ENCODE data around the gene PKDCC. TPM values are rescaled to one million over a fixed set of nuclear protein-coding genes. Genes with fewer than 3 reads are reported as not detected.

PKDCC gene
- total RNA-seq, 4 donors from 2014 or later: 152 to 246 (median 186) TPM

- H3K27me3 ChIP-seq: no peaks in the 10 kb centered on the region
- no peaks in the 10 kb centered on the region for H3K36me3 ChIP-seq
- in situ Hi-C loops (cut with MboI; ENCODE audit: low sequenced_read_pairs in 4 of 4) (loop anchor here (5.0 to 10.0 kb wide), 7 partner anchors 85 to 265 kb away; partner anchors contain the start of gene COX7A2L (in 3 of the 4)), intact Hi-C loops (cut with DNase I; ENCODE audit: low total_unique reads) (loop anchor here (5.0 kb wide), 2 partner anchors 43 to 228 kb away; no protein-coding TSS in a partner anchor)
- H3K9me3 ChIP-seq: no peaks in the 10 kb centered on the region
- TF ChIP-seq CTCF (IDR thresholded peaks at IDR 0.05 in 4 of 5, conservative IDR thresholded peaks at IDR 0.05 in 1 of 5): no peak
- no peak for TF ChIP-seq POLR2A (IDR thresholded peaks at IDR 0.05)
- H3K4me1 ChIP-seq: peaks cover 2 to 3% of the 10 kb centered on the region in 2 donors
- H3K27ac ChIP-seq: peak overlapping the region in 3 of 4 donors; percentile 16 to 46 (median 42)
- no peak for DNase-seq
- ATAC-seq: no peak
- H3K4me3 ChIP-seq: no peak overlapping the region
Observed at GRCh38 chr2:42099438-42100173, 51.8 kb downstream of the PKDCC start.

- H3K9me3 ChIP-seq: no peaks in the 10 kb centered on the region
- peak overlapping the region; percentile 55 to 80 (median 72) for H3K27ac ChIP-seq
- TF ChIP-seq CTCF (IDR thresholded peaks at IDR 0.05 in 4 of 5, conservative IDR thresholded peaks at IDR 0.05 in 1 of 5) (no peak), POLR2A (IDR thresholded peaks at IDR 0.05) (no peak)
- ATAC-seq (no peak), DNase-seq (no peak)
- peaks cover 2 to 3% of the 10 kb centered on the region in 2 donors for H3K4me1 ChIP-seq
- in situ Hi-C loops (cut with MboI; ENCODE audit: low sequenced_read_pairs in 4 of 4): loop anchor here in 1 of 4 donors (10.0 kb wide), 1 partner anchor 264 kb away; the partner anchor contains the start of gene COX7A2L
- no peaks in the 10 kb centered on the region for H3K36me3 ChIP-seq
- intact Hi-C loops (cut with DNase I; ENCODE audit: low total_unique reads): loop anchor here (5.0 kb wide), 1 partner anchor 42 kb away; no protein-coding TSS in a partner anchor
- no peaks in the 10 kb centered on the region for H3K27me3 ChIP-seq
- H3K4me3 ChIP-seq: peak overlapping the region; percentile 51 to 65 (median 56)
Observed at GRCh38 chr2:42100683-42101205, 52.9 kb downstream of the PKDCC start.

GRCh38 chr2:42101206-42102023 lies 53.6 kb downstream of the PKDCC start:
- in situ Hi-C loops (cut with MboI; ENCODE audit: low sequenced_read_pairs in 4 of 4) (loop anchor here in 1 of 4 donors (10.0 kb wide), 1 partner anchor 263 kb away; the partner anchor contains the start of gene COX7A2L), intact Hi-C loops (cut with DNase I; ENCODE audit: low total_unique reads) (loop anchor here (2.0 to 5.0 kb wide), 2 partner anchors 41 to 67 kb away; partner anchors contain the start of gene EML4)
- peak overlapping the region; percentile 55 to 80 (median 72) for H3K27ac ChIP-seq
- peak in 1 of 2 donors; percentile 53 for ATAC-seq
- no peaks in the 10 kb centered on the region for H3K9me3 ChIP-seq
- TF ChIP-seq POLR2A (IDR thresholded peaks at IDR 0.05) (no peak), CTCF (IDR thresholded peaks at IDR 0.05 in 4 of 5, conservative IDR thresholded peaks at IDR 0.05 in 1 of 5) (no peak)
- no peak for DNase-seq
- H3K4me1 ChIP-seq: peaks cover 2 to 3% of the 10 kb centered on the region in 2 donors
- H3K4me3 ChIP-seq: peak overlapping the region; percentile 51 to 65 (median 56)
- H3K27me3 ChIP-seq: no peaks in the 10 kb centered on the region
- H3K36me3 ChIP-seq: no peaks in the 10 kb centered on the region

GRCh38 chr2:42102024-42102590 lies 54.3 kb downstream of the PKDCC start:
- peak overlapping the region; percentile 51 to 65 (median 56) for H3K4me3 ChIP-seq
- TF ChIP-seq CTCF (IDR thresholded peaks at IDR 0.05 in 4 of 5, conservative IDR thresholded peaks at IDR 0.05 in 1 of 5) (no peak), POLR2A (IDR thresholded peaks at IDR 0.05) (no peak)
- no peaks in the 10 kb centered on the region for H3K36me3 ChIP-seq
- H3K27ac ChIP-seq: peak overlapping the region; percentile 55 to 80 (median 72)
- in situ Hi-C loops (cut with MboI; ENCODE audit: low sequenced_read_pairs in 4 of 4) (loop anchor here in 1 of 4 donors (10.0 kb wide), 1 partner anchor 263 kb away; the partner anchor contains the start of gene COX7A2L), intact Hi-C loops (cut with DNase I; ENCODE audit: low total_unique reads) (loop anchor here (2.0 to 5.0 kb wide), 2 partner anchors 40 to 67 kb away; partner anchors contain the start of gene EML4)
- peaks cover 2 to 3% of the 10 kb centered on the region in 2 donors for H3K4me1 ChIP-seq
- no peaks in the 10 kb centered on the region for H3K9me3 ChIP-seq
- ATAC-seq (peak; percentile 35 to 48), DNase-seq (peak in 1 of 2 donors; percentile 36)
- no peaks in the 10 kb centered on the region for H3K27me3 ChIP-seq
